SU-DHL-6 (cell line): Measurements from ENCODE around the gene FAM135A.

Experiments
- CTCF ChIP-seq: fragments of 200-600 bp; sonication (generic); IDR thresholded peaks from one replicate; pipeline ENCODE4 v1.5.1; 2017; ENCODE audit warnings: antibody characterized with exemption, mild to moderate bottlenecking, low read length, moderate library complexity; ENCODE audit not compliant: insufficient read depth, poor library complexity, severe bottlenecking
- EZH2phosphoT487 ChIP-seq: fragments of 200-600 bp; sonication (generic), shearing (Covaris generic); conservative IDR thresholded peaks from 2 replicates; pipeline ENCODE4 v1.6.1; 2018; ENCODE audit warnings: mild to moderate bottlenecking, antibody characterized with exemption, low read length, moderate library complexity, mixed read lengths

- TF ChIP-seq CTCF (no peak), EZH2phosphoT487 (no peak)
Observed at GRCh38 chr6:70563530-70563929, 150.2 kb downstream of the FAM135A start.
